H9 (cell line): ENCODE results near the gene EPHX1. TPM values are rescaled to one million over a fixed set of nuclear protein-coding genes. Genes with fewer than 3 reads are reported as not detected.

Experiments
- DNase-seq: peaks from one replicate; pipeline ENCODE4 v3.0.0-alpha.2; 2017
- H2AFZ ChIP-seq: one replicate; pipeline ENCODE4 v1.6.1; 2013; ENCODE audit warnings: mild to moderate bottlenecking, low read length, control low read depth, moderate library complexity
- H2AK5ac ChIP-seq: 2 replicates; pipeline ENCODE4 v1.6.1; 2013; ENCODE audit warnings: low read length, control low read depth, mixed read lengths; ENCODE audit not compliant: insufficient read length
- H2BK120ac ChIP-seq: one replicate; pipeline ENCODE4 v1.6.1; 2013; ENCODE audit warnings: low read depth, mild to moderate bottlenecking, low read length, control low read depth, inconsistent platforms; ENCODE audit not compliant: poor library complexity, severe bottlenecking
- H2BK12ac ChIP-seq: 2 replicates; pipeline ENCODE4 v1.6.1; 2013; ENCODE audit warnings: low read length, control low read depth, mixed read lengths, low read depth; ENCODE audit not compliant: insufficient read length
- H2BK15ac ChIP-seq: 2 replicates; pipeline ENCODE4 v1.6.1; 2013; ENCODE audit warnings: low read depth, low read length, control low read depth
- H2BK20ac ChIP-seq: one replicate; pipeline ENCODE4 v1.6.1; 2013; ENCODE audit warnings: low read depth, mild to moderate bottlenecking, low read length, control low read depth, inconsistent platforms; ENCODE audit not compliant: poor library complexity, severe bottlenecking
- H2BK5ac ChIP-seq: 2 replicates; pipeline ENCODE4 v1.6.1; 2013; ENCODE audit warnings: low read length, control low read depth, mixed read lengths; ENCODE audit not compliant: insufficient read length
- H3K14ac ChIP-seq: 2 replicates; pipeline ENCODE4 v1.6.1; 2013; ENCODE audit warnings: low read length, control low read depth; ENCODE audit not compliant: insufficient read depth
- H3K18ac ChIP-seq: 2 replicates; pipeline ENCODE4 v1.6.1; 2013; ENCODE audit warnings: low read depth, mild to moderate bottlenecking, mixed read lengths, low read length, control low read depth; ENCODE audit not compliant: insufficient read length
- H3K23ac ChIP-seq: 2 replicates; pipeline ENCODE4 v1.6.1; 2013; ENCODE audit warnings: low read length, control low read depth, mixed read lengths, low read depth; ENCODE audit not compliant: insufficient read length
- H3K23me2 ChIP-seq: 2 replicates; pipeline ENCODE4 v1.6.1; 2013; ENCODE audit warnings: low read depth, mild to moderate bottlenecking, mixed read lengths, low read length, control low read depth; ENCODE audit not compliant: insufficient read length, poor library complexity, severe bottlenecking
- H3K27ac ChIP-seq: 2 replicates; pipeline ENCODE4 v1.5.1; 2013; ENCODE audit warnings: low read length, control low read depth, mixed read lengths, low read depth; ENCODE audit not compliant: insufficient read length
- H3K27me3 ChIP-seq: 2 replicates; pipeline ENCODE4 v1.6.1; 2013; ENCODE audit warnings: low read length, control low read depth, inconsistent platforms; ENCODE audit not compliant: insufficient read depth
- H3K4ac ChIP-seq: 2 replicates; pipeline ENCODE4 v1.6.1; 2013; ENCODE audit warnings: low read depth, mild to moderate bottlenecking, control low read depth, inconsistent platforms, low read length, moderate library complexity
- H3K4me1 ChIP-seq: 2 replicates; pipeline ENCODE4 v1.6.1; 2013; ENCODE audit warnings: low read length, control low read depth, inconsistent platforms; ENCODE audit not compliant: insufficient read depth
- H3K4me2 ChIP-seq: 2 replicates; pipeline ENCODE4 v1.6.1; 2013; ENCODE audit warnings: low read length, control low read depth, mixed read lengths; ENCODE audit not compliant: insufficient read length, insufficient read depth
- H3K56ac ChIP-seq: 2 replicates; pipeline ENCODE4 v1.6.1; 2013; ENCODE audit warnings: low read depth, mild to moderate bottlenecking, mixed read lengths, low read length, control low read depth; ENCODE audit not compliant: insufficient read length
- H3K79me1 ChIP-seq: 2 replicates; pipeline ENCODE4 v1.6.1; 2013; ENCODE audit warnings: low read depth, mild to moderate bottlenecking, moderate library complexity, low read length, control low read depth, inconsistent platforms; ENCODE audit not compliant: insufficient read depth, poor library complexity, severe bottlenecking
- H3K79me2 ChIP-seq: 2 replicates; pipeline ENCODE4 v1.6.1; 2013; ENCODE audit warnings: low read length, control low read depth, inconsistent platforms; ENCODE audit not compliant: insufficient read depth
- H3K9ac ChIP-seq: 2 replicates; pipeline ENCODE4 v1.6.1; 2013; ENCODE audit warnings: low read length, control low read depth, mixed read lengths; ENCODE audit not compliant: insufficient read length; ENCODE audit errors: extremely low read depth
- H3K9me3 ChIP-seq: one replicate; pipeline ENCODE4 v1.6.1; 2013; ENCODE audit warnings: low read depth, low read length, inconsistent platforms; ENCODE audit not compliant: control insufficient read depth
- H3T11ph ChIP-seq: one replicate; pipeline ENCODE4 v1.6.1; 2013; ENCODE audit warnings: mild to moderate bottlenecking, low read length, control low read depth, inconsistent platforms
- H4K20me1 ChIP-seq: one replicate; pipeline ENCODE4 v1.6.1; 2013; ENCODE audit not compliant: control insufficient read depth, insufficient read length, insufficient read depth
- H4K5ac ChIP-seq: 2 replicates; pipeline ENCODE4 v1.6.1; 2013; ENCODE audit warnings: low read depth, mild to moderate bottlenecking, mixed read lengths, low read length, control low read depth; ENCODE audit not compliant: insufficient read length
- H4K8ac ChIP-seq: replicated peaks from 2 replicates; pipeline ENCODE4 v1.6.1; 2013; ENCODE audit warnings: low read length, control low read depth, mixed read lengths, low read depth; ENCODE audit not compliant: insufficient read length
- H4K91ac ChIP-seq: 2 replicates; pipeline ENCODE4 v1.6.1; 2013; ENCODE audit warnings: low read depth, mild to moderate bottlenecking, moderate library complexity, mixed read lengths, low read length, control low read depth; ENCODE audit not compliant: insufficient read length
- H3K27ac Mint-ChIP-seq, 3 experiments: 2 replicates in 2 of 3; 3 replicates in 1 of 3; pipeline ENCODE4 v1.8.0; 2020 to 2021; ENCODE audit warnings: mixed read lengths in 3 of 3, mild to moderate bottlenecking in 1 of 3, moderate library complexity in 1 of 3
- H3K27me3 Mint-ChIP-seq: 2 replicates; pipeline ENCODE4 v1.8.0; 2021; ENCODE audit warnings: low read depth, mild to moderate bottlenecking, moderate library complexity, mixed read lengths
- H3K36me3 Mint-ChIP-seq, 3 experiments: 2 replicates in 2 of 3; 3 replicates in 1 of 3; pipeline ENCODE4 v1.8.0; 2020 to 2021; ENCODE audit warnings: low read depth in 3 of 3, mixed read lengths in 3 of 3; ENCODE audit not compliant: insufficient read depth in 1 of 3
- H3K4me1 Mint-ChIP-seq, 2 experiments: 2 replicates each; pipeline ENCODE4 v1.8.0; 2020; ENCODE audit warnings: mixed read lengths in 2 of 2
- H3K4me3 Mint-ChIP-seq, 2 experiments: 2 replicates in 1 of 2; 3 replicates in 1 of 2; pipeline ENCODE4 v1.8.0; 2020 to 2021; ENCODE audit warnings: mild to moderate bottlenecking in 2 of 2, mixed read lengths in 2 of 2, moderate library complexity in 1 of 2
- H3K9me3 Mint-ChIP-seq, 2 experiments: 2 replicates in 1 of 2; 3 replicates in 1 of 2; pipeline ENCODE4 v1.8.0; 2020; ENCODE audit warnings: mild to moderate bottlenecking in 2 of 2, mixed read lengths in 2 of 2, moderate library complexity in 1 of 2
- CTCF ChIP-seq: fragments of 200-600 bp; sonication (generic); conservative IDR thresholded peaks from 3 replicates; pipeline ENCODE4 v1.8.0; 2021; ENCODE audit warnings: antibody characterized with exemption, mild to moderate bottlenecking
- WGBS: extraction: QIAGEN DNeasy Blood & Tissue Kit; methylation state at CpG from one replicate; pipeline ENCODE4 v1.1.7; 2013; ENCODE audit warnings: missing lambda C conversion rate, low lambda C conversion rate, mixed read lengths; ENCODE audit not compliant: insufficient read length; ENCODE audit errors: extremely low coverage; 5-methylcytosine and 5-hydroxymethylcytosine counted together
- total RNA-seq: library from RNA; stranded (reverse); gene quantifications from 2 replicates; pipeline ENCODE4 v1.2.1, GENCODE V29; 2021

The EPHX1 gene
- total RNA-seq, 1 experiment from 2014 or later = 40.6 TPM

GRCh38 chr1:225866981-225867380, 57.1 kb downstream of the EPHX1 start:
- no peak overlapping the region for H2BK5ac ChIP-seq
- no peaks in the 10 kb centered on the region for H3K4me1 ChIP-seq
- no peak overlapping the region for H3K18ac ChIP-seq
- H3K9me3 ChIP-seq = no peaks in the 10 kb centered on the region
- Mint-ChIP-seq H3K9me3 (no peaks in the 10 kb centered on the region), H3K4me1 (peaks cover 12 to 13% of the 10 kb centered on the region in 2 experiments), H3K27me3 (no peaks in the 10 kb centered on the region), H3K36me3 (peaks cover 47 to 91% (median 59%) of the 10 kb centered on the region in 3 experiments; a peak in 6 of 7 replicates), H3K4me3 (no peak overlapping the region), H3K27ac (peak overlapping the region in 1 of 3 experiments; percentile 33; a peak in 1 of 7 replicates)
- no peak for TF ChIP-seq CTCF
- no peak overlapping the region for H3K4ac ChIP-seq
- H3K27me3 ChIP-seq = no peaks in the 10 kb centered on the region
- H3K27ac ChIP-seq = no peak overlapping the region
- H4K20me1 ChIP-seq = no peaks in the 10 kb centered on the region
- no peak overlapping the region for H3K4me2 ChIP-seq
- H4K91ac ChIP-seq = no peak overlapping the region
- H2BK120ac ChIP-seq = no peak overlapping the region
- DNase-seq = no peak
- no peak overlapping the region for H2BK12ac ChIP-seq
- no peaks in the 10 kb centered on the region for H3K79me2 ChIP-seq
- no peak overlapping the region for H2BK20ac ChIP-seq
- no peak overlapping the region for H3K23ac ChIP-seq
- H4K8ac ChIP-seq = no peak overlapping the region
- H3K23me2 ChIP-seq = no peaks in the 10 kb centered on the region
- no peak overlapping the region for H2AFZ ChIP-seq
- WGBS = no CpG with 5 or more reads among the region's 6 CpGs
- no peak overlapping the region for H2AK5ac ChIP-seq
- H3T11ph ChIP-seq = no peak overlapping the region
- H3K79me1 ChIP-seq = no peaks in the 10 kb centered on the region
- no peak overlapping the region for H3K9ac ChIP-seq
- H3K14ac ChIP-seq = no peak overlapping the region
- no peak overlapping the region for H2BK15ac ChIP-seq
- no peak overlapping the region for H4K5ac ChIP-seq
- no peak overlapping the region for H3K56ac ChIP-seq
